ENCODE measurements around the gene PARPBP.
"Not testable (repeated sequence)": the region's sequence is repeated elsewhere in the genome, so short reads cannot be mapped to it uniquely, and the experiment has no call there.

PARPBP gene

GRCh38 chr12:102240859-102241258 is 120.9 kb downstream of the PARPBP start:
- H3K27me3 Mint-ChIP-seq, DNase-seq, H3K36me3 Mint-ChIP-seq, H3K27ac Mint-ChIP-seq, H3K4me3 Mint-ChIP-seq, CTCF ChIA-PET, H3K9me3 Mint-ChIP-seq, H3K4me1 Mint-ChIP-seq: not testable (repeated sequence)

Measured in activated naive CD4-positive, alpha-beta T cell treated with anti-CD3 and anti-CD28 coated beads, Interleukin-2, amount 10 ng/mL, durations not matched to agents 7 days and 5 days (primary cell).